HUES64 (cell line): ENCODE data around the gene RNU6-1.
A peak's percentile ranks its signal among the peaks of the same experiment; 100 is the strongest.

Experiments
- H3K27ac ChIP-seq: 2 replicates; pipeline ENCODE4 v1.7.0; 2013; ENCODE audit warnings: low read depth, low read length, inconsistent platforms
- H3K27me3 ChIP-seq: 2 replicates; pipeline ENCODE4 v1.6.1; 2013; ENCODE audit warnings: mild to moderate bottlenecking, low read length; ENCODE audit not compliant: insufficient read depth
- H3K36me3 ChIP-seq: 2 replicates; pipeline ENCODE4 v1.6.1; 2013; ENCODE audit warnings: mild to moderate bottlenecking, low read length; ENCODE audit not compliant: insufficient read depth
- H3K4me1 ChIP-seq: 2 replicates; pipeline ENCODE4 v1.6.1; 2013; ENCODE audit warnings: mild to moderate bottlenecking, low read length, moderate library complexity; ENCODE audit not compliant: insufficient read depth
- H3K4me3 ChIP-seq: 2 replicates; pipeline ENCODE4 v1.5.1; 2013; ENCODE audit warnings: mild to moderate bottlenecking, low read length, moderate library complexity
- H3K9ac ChIP-seq: 2 replicates; pipeline ENCODE4 v1.6.1; 2013; ENCODE audit warnings: mild to moderate bottlenecking, low read depth, low read length
- H3K9me3 ChIP-seq: 2 replicates; pipeline ENCODE4 v1.6.1; 2013; ENCODE audit warnings: low read depth, low read length; ENCODE audit not compliant: insufficient read depth
- WGBS: fragments of 150-250, 120-280 bp; methylation state at CpG from one replicate; pipeline ENCODE4 v1.1.7; 2013; ENCODE audit warnings: missing lambda C conversion rate; 5-methylcytosine and 5-hydroxymethylcytosine counted together

RNU6-1 gene

DNA sequence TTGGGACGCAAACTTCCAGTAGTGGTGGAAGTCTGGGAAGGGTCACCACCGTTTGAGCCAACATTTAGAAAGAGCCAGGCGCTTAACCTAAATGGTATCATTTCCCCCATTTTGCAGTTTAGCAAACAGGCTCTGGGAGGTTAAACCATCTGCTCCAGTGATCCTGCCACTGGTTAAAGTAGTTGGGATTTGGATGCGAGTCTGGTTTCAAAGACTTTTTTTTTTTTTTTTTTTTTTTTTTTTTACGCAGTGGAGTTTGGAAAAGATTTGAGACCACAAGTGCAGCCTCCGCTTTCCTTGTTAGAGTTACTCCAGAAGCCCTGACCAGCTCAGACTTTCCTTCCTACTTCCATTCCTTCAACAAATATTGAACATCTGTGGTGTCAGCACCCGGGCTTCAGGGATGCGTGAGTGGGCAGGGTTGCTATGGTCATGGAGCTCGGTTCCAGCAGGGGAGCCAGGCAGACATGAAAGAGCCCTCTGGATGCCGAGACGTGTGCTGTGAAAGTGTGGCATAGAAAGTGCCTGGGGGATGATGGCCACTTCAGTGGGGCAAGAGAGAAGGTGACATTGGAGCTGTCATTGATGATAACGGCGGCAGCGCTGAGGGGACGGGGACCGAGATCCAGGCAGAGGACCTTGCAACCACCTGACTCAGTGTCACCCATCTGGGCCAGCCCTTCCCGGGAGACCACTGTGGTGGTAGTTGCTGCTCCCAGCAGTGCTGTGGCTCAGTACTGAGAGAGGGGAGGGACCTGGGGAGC is 1.1 kb upstream of the RNU6-1 start:
- no peaks in the 10 kb centered on the region for H3K9me3 ChIP-seq
- H3K27me3 ChIP-seq = peaks cover 43% of the 10 kb centered on the region
- H3K9ac ChIP-seq = peak overlapping the region; percentile 82
- peaks cover 41% of the 10 kb centered on the region for H3K4me1 ChIP-seq
- H3K27ac ChIP-seq = no peak overlapping the region
- H3K36me3 ChIP-seq = no peaks in the 10 kb centered on the region
- H3K4me3 ChIP-seq = peak overlapping the region; percentile 85
- WGBS = 20% methylated on average over 16 of the region's 17 CpGs

DNA sequence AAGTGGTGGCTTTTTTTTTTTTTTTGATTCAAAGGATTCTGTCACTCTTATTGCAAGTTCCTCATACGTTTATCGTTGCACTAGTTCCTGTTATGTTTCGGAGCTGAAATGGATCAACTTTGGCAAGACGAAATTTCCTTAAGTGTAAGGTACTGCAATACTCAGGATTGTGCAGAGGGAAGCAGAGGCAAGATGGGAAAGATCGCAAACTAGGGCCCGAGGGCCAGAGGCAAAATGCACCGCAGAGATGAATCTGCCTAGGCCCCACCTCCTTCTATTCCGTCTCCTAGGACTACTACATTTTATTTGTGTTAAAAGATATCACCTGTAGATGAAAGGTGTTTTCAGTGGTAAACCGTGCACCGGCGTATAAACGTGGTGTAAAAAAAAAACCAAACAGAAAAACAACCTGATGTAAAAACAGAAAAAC is 331 bp downstream of the RNU6-1 start:
- WGBS = 16% methylated on average over 10 of the region's 12 CpGs
- no peak overlapping the region for H3K27ac ChIP-seq

DNA sequence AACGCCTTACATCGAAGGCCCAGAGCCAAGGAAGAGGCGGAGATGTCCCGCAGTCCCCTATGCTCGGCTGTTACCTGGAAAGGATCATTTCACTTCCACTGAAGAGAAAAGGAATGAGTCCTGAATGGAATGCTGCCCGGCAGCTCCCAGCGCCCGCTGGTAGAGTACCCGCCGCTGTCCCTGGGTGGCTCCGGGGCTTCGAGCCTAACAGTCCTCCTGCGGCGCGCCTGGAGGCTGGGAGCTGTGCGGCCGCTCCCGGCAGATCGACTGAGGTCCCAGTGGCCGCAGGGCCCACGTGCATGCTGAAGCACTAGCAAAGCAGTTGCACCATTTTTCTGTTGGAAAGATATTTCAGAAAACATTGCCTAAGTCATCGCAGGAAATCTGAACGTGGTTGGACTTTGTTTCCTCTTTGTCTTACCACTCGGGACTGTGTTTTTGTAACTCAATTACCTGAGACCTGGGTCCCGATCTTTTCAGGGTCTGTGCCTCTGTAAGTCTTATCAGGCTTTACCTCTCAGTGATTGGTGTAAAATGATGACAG is 984 bp downstream of the RNU6-1 start:
- 9% methylated on average over 25 of the region's 25 CpGs for WGBS

More for the DNA sequence above, 331 bp downstream of the RNU6-1 start:
- peak overlapping the region; percentile 82 for H3K9ac ChIP-seq
- H3K4me1 ChIP-seq = peaks cover 34% of the 10 kb centered on the region
- peak overlapping the region; percentile 85 for H3K4me3 ChIP-seq
- no peaks in the 10 kb centered on the region for H3K36me3 ChIP-seq
- H3K9me3 ChIP-seq = no peaks in the 10 kb centered on the region
- H3K27me3 ChIP-seq = peaks cover 57% of the 10 kb centered on the region

DNA sequence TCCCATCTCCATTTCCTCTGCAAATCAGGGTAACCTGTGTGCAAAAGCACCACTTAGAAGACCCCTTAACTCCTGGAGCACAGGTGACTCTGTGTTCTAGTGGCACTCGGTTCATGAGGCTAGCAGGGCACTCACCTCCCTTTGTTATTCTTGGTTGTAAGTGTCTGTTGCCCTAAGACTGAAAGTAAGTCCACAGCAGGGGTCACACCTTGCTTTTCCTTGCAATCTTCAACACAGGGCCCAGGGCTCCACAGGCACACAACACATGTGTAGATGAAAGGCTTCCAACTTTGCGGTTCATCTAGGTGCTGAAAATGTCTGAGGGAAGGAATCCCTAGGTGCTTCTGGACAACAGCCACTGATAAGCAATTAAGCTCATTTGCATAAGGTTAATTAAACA is 2.9 kb downstream of the RNU6-1 start:
- Histone ChIP-seq H3K27ac (no peak overlapping the region), H3K36me3 (no peaks in the 10 kb centered on the region), H3K27me3 (peaks cover 82% of the 10 kb centered on the region), H3K4me3 (no peak overlapping the region), H3K9ac (no peak overlapping the region), H3K4me1 (peaks cover 29% of the 10 kb centered on the region), H3K9me3 (no peaks in the 10 kb centered on the region)
- WGBS = 39% methylated on average over 2 of the region's 2 CpGs

More for the DNA sequence above, 984 bp downstream of the RNU6-1 start:
- Histone ChIP-seq H3K4me3 (peak overlapping the region; percentile 85), H3K9ac (0 out of 2 replicates have a peak overlapping the region, but pooled peaks have one; percentile 10), H3K9me3 (no peaks in the 10 kb centered on the region), H3K27me3 (peaks cover 63% of the 10 kb centered on the region), H3K27ac (no peak overlapping the region), H3K36me3 (no peaks in the 10 kb centered on the region), H3K4me1 (peaks cover 27% of the 10 kb centered on the region)

DNA sequence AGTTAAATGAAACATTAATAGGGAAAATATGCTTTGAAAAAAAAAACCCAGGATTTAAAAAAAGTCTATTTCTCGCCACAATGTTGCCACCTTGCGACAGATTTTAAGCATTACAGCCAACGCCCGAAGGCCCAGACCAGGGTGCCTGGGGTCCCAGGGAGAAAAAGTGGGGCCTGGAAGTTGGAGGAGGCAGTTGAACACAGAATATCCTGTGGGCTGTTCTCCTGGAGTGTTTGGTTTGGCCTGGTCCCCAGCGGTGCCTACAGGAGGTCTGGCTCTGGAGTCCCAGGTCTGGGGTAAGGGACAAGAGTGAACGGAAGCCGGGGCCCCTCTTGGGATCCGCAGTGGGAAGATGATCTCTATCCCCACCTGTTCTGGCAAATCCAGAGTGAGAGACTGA is 3.4 kb downstream of the RNU6-1 start:
- 30% methylated on average over 8 of the region's 8 CpGs for WGBS
- Histone ChIP-seq H3K9ac (no peak overlapping the region), H3K9me3 (no peaks in the 10 kb centered on the region), H3K4me1 (peaks cover 28% of the 10 kb centered on the region), H3K4me3 (peak overlapping the region; percentile 52), H3K27me3 (peaks cover 86% of the 10 kb centered on the region), H3K27ac (no peak overlapping the region), H3K36me3 (no peaks in the 10 kb centered on the region)

DNA sequence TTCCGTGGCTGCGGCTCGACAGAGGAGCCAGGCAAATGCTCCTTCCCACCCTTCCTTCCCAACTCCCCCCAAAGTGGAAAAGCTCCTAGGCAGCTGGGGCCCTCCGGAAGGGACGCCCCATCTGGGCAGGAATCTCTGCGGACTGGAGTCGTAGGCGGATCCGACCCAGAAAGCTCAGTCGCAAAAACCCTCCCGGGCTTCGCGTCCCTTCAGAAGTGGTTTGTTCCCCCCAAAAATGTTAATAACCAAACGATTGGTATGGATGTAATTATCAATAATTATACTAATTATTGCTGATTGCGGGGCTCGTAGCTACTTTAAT is 3.8 kb downstream of the RNU6-1 start:
- Histone ChIP-seq H3K36me3 (no peaks in the 10 kb centered on the region), H3K27ac (no peak overlapping the region), H3K9me3 (no peaks in the 10 kb centered on the region), H3K4me3 (peak overlapping the region; percentile 52), H3K9ac (no peak overlapping the region; the same call in 1 of the 2 replicates), H3K27me3 (peaks cover 86% of the 10 kb centered on the region), H3K4me1 (peaks cover 24% of the 10 kb centered on the region)
- WGBS = 3% methylated on average over 13 of the region's 16 CpGs

DNA sequence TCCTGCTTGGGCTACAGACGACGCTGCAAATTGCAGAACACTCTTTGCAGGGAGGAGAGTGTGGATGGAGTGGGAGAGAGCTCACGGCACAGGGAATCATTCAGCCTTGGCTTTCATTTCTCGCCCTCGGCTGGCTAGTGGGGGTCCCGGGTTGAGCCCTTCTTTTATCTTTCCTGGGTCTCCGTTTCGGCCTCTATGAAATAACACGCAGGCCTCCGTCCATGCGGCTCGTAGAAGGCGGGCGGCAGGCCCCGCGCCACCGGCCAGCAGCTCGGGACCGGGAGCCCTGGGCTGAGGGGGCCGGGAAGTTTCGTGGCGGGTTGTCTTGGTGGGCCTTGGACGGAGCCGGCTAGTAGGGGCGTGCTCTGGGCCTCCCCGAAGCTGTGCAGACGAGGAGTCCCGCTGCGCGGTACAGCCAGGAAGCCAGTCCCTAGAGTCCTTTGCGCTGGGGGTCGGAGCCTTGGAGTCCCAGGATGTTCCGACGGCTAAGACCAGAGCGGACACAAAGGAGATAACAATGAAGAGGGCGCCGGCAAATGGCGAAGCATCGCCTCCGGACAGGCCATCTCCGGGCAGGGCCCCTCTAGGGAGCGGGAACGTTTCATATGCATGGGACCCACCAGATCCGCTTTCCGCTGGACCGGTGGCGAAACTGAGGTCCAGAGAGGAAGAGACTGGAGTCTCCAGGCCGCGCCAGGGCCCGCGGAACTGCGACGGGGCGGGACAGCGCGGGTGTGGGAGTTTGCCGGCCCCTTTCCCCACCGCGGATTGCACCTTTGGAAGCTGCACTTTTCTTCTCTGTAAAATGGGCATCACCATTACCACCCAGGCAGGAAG is 4.3 kb downstream of the RNU6-1 start:
- Histone ChIP-seq H3K27me3 (peaks cover 89% of the 10 kb centered on the region), H3K4me3 (peak overlapping the region; percentile 52), H3K36me3 (no peaks in the 10 kb centered on the region), H3K9me3 (no peaks in the 10 kb centered on the region), H3K9ac (no peak overlapping the region; the same call in 1 of the 2 replicates), H3K27ac (no peak overlapping the region), H3K4me1 (peaks cover 25% of the 10 kb centered on the region)
- WGBS = 1% methylated on average over 59 of the region's 59 CpGs

DNA sequence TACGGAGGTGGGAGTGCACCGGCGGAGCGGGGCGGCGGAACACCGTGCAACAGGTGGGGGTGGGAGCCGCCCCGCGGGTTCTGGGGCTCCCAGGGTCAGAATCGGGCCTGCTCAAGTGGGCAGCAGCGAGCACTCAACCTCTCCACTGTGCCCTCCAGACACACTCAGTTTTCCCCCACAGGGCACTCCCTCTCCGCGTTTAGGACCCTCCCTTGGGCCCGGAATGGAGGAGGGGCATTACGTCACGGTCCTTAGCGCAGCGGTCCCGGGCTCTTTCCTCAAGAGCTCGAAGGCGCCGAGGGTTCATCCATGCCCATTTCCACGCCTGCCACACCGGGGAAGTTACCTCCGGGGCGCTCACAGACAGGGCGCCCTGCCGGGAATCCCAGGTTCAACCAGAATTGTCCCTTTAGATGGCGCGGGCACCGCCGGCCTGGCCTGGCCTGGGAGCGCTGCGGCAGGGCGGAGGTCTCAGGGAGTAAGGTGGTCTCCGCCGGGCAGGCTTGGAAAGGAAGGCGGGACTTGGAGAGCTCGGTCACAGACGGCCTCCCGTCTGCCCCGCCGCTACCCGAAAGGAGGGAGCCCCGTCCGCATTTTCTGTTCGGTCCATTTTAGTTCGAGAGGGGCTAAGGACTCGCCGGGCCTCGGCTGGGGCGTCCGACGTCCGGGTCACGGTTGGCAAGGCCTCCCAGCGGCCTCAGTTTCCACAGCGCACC is 5.1 kb downstream of the RNU6-1 start:
- Histone ChIP-seq H3K4me1 (peaks cover 31% of the 10 kb centered on the region), H3K9ac (no peak overlapping the region), H3K27me3 (peaks cover 97% of the 10 kb centered on the region), H3K36me3 (no peaks in the 10 kb centered on the region), H3K4me3 (peak overlapping the region; percentile 52), H3K27ac (no peak overlapping the region), H3K9me3 (no peaks in the 10 kb centered on the region)
- WGBS = 1% methylated on average over 59 of the region's 59 CpGs

DNA sequence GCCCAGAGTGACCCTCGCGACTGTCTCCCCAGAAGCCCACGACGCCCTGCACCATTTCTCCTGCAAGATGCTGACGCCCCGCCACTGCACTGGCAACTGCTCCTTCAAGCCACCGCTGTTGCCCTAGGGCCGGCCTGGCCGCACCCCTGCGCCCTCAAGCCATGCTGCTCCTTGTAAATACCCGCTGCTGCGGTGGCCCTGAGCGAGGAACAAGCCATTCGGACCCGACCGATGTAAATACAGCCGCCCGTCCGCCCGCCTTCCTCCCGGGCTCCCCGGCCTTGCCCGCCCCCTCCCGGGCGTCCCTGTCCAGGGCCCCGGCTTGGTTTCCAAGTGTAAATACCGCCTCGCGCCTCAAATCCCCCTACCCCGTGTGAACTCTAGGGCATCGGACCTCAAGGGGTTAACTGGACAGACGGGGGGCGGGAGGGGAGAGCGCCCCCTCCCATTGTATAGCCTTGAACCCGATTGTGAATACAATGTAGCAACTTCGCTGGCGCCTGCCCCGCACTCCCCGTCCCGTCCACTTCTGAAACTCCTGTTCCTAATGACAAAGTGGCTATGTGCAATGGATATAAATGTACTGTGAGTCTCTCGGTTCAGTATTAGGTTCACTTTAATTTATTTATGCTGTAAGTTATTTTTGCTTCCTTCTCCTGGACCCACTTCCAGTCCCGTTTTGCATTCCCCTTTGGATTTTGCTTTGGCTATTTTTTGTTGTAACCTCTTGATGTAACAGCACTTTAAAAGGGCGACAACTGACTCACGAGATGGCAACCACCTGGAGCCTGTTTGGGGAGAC is 5.9 kb downstream of the RNU6-1 start:
- Histone ChIP-seq H3K4me3 (peak overlapping the region; percentile 52), H3K9ac (no peak overlapping the region), H3K27ac (no peak overlapping the region), H3K27me3 (peaks cover 100% of the 10 kb centered on the region), H3K9me3 (no peaks in the 10 kb centered on the region), H3K4me1 (peaks cover 32% of the 10 kb centered on the region), H3K36me3 (no peaks in the 10 kb centered on the region)
- WGBS = under 1% methylated on average over 44 of the region's 44 CpGs

DNA sequence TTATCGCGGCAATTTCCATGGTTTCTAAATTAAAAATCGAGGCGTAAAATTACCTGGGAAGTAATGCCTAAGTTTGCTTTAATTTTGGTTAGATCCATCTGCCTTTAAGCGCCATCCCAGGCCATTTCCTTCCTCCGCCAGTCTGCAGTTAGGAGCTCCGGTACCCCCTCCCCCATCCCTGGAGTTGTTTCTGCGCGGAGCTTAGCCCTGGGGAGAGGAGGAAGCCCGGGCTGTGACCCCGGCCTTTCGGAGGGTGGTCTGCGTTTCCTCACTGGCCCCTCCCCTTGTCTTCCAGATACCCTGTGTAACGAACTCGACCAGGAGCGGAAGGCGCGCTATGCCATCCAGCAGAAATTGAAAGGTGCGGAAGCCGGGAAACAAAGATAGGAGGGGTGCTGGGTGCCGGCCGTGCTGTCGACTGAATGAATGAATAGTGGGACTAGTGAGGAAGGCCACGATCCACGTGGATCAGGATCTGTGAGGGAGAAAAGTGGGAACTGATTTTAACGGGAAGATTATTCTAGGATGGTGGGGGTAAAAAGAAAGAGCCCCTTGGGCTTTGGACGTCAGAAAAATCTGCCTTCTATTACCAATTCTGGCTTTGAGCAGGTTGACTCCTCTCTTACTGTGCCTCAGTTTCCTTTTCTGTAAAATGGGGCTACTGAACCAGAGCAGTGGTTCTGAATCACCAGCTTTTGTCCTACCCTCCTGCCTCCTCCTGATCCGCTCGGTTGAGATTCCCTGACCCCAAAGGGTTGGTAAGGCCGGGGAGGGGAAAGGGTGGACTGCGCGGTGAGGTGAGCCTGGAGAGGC is 6.7 kb downstream of the RNU6-1 start:
- 1% methylated on average over 32 of the region's 32 CpGs for WGBS
- Histone ChIP-seq H3K27me3 (peaks cover 100% of the 10 kb centered on the region), H3K27ac (no peak overlapping the region), H3K4me3 (peak overlapping the region; percentile 52), H3K9ac (no peak overlapping the region), H3K4me1 (peaks cover 34% of the 10 kb centered on the region), H3K9me3 (no peaks in the 10 kb centered on the region), H3K36me3 (no peaks in the 10 kb centered on the region)
